Left renal cortex interstitium (tissue), 4 donors: ENCODE data around the gene BCKDK. TPM values are rescaled to one million over a fixed set of nuclear protein-coding genes. Genes with fewer than 3 reads are reported as not detected.
"Not testable (repeated sequence)": the region's sequence is repeated elsewhere in the genome, so short reads cannot be mapped to it uniquely, and the experiment has no call there.

Source experiments
- DNase-seq, 4 donors: peaks; one replicate each; pipeline ENCODE4 v3.0.0-alpha.2; 2013; ENCODE audit warnings: low read depth in 4 of 4, low spot score in 2 of 4, missing footprints in 1 of 4
- polyA plus RNA-seq, 4 donors: library from polyadenylated mRNA; unstranded; fragments of 120-200 nt; gene quantifications; one replicate each; pipeline ENCODE4 v1.2.1, GENCODE V29; 2013; ENCODE audit not compliant: insufficient read length in 4 of 4

BCKDK gene
- polyA plus RNA-seq, 4 donors = 34.5 to 48.8 (median 41.0) TPM

DNA sequence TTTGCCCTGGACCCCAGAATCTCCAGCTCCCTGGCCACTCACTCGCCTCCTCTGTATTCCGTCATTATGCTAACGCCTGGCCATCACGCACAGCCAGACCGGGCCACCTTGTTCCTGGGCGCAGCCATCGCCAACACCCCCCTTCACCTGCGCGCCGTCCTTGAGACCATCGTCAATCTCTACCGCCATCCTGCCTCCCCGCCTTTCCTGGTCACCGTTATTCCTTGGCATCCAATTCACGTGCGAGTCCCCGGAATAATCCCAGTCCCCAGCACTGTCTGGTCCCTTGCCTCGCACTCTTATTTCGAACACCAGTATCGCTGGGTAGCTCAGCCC, 14.1 kb upstream of the BCKDK start:
- DNase-seq = no peak

GRCh38 chr16:31094424-31095120, 13.6 kb upstream of the BCKDK start, which contains the start of gene VKORC1:
Gene VKORC1, minus strand, starts transcription at chr16:31094797. Its CDS starts 68 bp downstream, at chr16:31094729.
- DNase-seq = peak in 3 of 4 donors; percentile 73 to 89 (median 82)

DNA sequence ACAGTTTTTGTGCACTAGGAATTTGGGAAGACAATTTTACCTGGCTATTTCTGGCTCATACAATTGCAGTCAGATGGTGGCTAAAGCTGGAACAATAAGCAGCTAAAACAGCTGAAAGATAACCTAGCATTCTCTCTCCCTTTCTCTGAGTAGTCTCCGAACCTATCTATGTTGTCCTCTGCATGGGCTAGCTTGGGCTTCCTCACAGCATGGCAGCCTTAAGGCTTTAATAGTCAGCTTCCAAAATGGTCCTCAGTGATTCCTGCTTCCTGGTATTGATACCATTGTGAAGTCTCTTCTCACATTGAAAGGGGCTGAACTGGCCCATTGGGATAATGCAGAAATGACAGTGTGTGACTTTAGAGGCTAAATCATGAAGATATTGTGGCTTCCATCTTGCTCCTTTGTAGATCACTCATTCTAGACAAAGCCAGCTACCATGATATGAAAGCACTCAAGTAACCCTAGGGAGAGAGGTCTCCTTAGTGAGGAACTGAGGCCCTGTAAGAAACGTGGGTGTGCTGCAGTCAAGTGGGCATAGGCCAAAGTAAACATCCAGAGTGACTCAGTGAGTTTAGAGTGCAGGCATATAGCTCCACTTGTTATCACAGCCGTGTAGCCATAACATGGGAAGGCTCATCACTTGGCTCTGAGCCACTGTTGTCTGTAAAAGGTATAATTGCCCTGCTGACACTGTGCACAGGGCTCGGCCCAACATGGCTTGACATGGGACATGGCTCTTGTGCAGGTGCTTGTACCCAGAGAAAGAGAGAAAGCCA, 8.1 kb upstream of the BCKDK start:
- no peak for DNase-seq

GRCh38 chr16:31100876-31101641, 7.1 kb upstream of the BCKDK start:
- DNase-seq = not testable (repeated sequence)

DNA sequence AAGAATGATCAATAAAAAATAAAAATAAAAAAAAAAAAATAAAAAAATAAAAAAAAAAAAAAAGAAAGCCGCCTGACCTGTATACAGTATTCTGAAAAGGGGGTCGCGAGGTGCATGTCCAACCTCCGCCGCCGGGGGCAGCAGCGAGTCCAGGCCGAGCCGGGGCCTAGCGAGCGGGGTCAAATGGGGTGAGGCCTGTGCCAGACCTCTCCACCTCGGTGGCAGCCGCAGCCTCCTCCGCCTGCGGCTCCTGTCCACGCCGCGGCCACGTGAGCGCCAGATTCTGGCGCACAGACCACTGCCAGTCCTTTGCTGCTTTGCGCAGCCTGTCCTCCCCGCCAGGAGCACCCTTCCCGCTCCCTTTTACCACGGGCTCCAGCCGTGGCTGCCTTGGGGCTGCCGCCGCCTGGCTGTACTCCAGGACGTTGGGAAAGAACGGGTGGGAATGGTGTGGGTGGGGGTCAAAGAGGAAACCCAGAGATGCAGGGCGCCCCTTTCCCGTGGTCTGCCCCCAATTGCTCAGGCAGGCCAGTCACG, 2.4 kb upstream of the BCKDK start:
- DNase-seq = no peak

- DNase-seq = no peak
These were observed 1.4 kb upstream of the BCKDK start for GRCh38 chr16:31106509-31107464.

- DNase-seq = no peak
These were observed 720 bp upstream of the BCKDK start for GRCh38 chr16:31107465-31107867.

DNA sequence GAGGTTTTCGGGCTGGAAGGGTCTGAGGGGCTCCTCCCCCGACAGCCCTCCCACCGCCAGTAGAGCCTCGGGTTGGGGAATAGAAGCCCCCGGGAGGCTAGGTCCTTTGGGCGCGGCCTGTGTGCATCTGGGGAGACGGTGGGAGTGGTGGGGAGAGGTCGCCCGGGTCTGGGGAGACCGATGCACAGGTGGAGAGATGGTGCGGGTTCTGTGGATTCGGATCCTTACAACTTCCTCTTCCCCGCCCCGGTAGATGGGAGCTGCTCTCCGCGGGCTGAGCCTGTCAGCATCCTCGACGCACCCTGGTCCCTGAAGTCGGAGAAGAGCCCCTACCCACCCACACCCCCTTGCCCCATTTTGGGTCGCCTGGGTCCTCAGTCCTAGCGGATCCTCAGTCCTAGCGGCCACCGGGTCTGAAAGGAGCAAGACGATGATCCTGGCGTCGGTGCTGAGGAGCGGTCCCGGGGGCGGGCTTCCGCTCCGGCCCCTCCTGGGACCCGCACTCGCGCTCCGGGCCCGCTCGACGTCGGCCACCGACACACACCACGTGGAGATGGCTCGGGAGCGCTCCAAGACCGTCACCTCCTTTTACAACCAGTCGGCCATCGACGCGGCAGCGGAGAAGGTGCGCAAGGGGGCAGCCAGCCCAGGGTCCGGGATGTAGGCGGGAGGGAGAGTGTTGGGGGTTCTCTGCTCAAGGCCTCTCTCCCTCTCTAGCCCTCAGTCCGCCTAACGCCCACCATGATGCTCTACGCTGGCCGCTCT, 790 bp downstream of the BCKDK start:
- DNase-seq = no peak

GRCh38 chr16:31109622-31110021, 1.4 kb downstream of the BCKDK start:
- DNase-seq = no peak

GRCh38 chr16:31110106-31111034, 2.2 kb downstream of the BCKDK start:
- no peak for DNase-seq

GRCh38 chr16:31111881-31112466, 3.8 kb downstream of the BCKDK start:
- DNase-seq = no peak

DNA sequence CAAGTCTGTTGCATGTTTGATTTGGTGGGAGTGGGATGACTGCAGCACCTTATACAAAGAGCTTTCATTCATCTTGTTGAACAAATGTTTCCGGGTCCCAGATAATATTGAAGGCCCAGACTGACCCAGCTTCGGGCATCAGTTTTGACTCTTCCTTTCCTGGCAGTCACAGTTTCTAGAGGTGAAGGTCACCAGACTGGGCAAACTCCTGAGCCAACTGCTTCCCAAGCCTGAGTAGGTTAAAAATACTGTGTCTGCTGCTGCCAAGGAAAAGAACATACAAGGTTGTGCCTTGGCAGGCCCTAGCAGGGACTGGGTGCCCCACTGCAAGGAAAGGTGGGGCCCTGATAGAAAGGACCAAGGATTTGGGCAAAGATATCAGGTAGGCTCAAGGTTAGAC, 4.5 kb downstream of the BCKDK start:
- DNase-seq = no peak

GRCh38 chr16:31113121-31114120, 5.2 kb downstream of the BCKDK start:
- DNase-seq = no peak

DNA sequence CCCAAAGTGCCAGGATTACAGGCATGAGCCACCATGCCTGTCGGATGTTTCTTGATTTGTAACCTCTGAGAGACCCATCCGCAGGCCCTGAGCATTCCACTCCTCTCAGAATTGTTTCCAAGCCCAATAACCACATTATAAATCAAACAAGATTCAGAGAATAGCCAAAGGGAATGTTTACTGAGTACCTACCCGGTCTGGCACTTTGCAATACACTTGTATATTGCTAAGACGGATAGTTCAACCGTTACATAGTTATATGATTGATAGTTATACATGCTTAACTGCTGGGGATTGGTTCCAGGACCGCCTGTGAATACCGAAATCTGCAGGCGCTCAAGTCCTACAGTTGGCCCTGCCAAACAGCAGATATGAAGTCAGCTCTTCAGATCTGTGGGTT, 6.3 kb downstream of the BCKDK start:
- no peak for DNase-seq

DNA sequence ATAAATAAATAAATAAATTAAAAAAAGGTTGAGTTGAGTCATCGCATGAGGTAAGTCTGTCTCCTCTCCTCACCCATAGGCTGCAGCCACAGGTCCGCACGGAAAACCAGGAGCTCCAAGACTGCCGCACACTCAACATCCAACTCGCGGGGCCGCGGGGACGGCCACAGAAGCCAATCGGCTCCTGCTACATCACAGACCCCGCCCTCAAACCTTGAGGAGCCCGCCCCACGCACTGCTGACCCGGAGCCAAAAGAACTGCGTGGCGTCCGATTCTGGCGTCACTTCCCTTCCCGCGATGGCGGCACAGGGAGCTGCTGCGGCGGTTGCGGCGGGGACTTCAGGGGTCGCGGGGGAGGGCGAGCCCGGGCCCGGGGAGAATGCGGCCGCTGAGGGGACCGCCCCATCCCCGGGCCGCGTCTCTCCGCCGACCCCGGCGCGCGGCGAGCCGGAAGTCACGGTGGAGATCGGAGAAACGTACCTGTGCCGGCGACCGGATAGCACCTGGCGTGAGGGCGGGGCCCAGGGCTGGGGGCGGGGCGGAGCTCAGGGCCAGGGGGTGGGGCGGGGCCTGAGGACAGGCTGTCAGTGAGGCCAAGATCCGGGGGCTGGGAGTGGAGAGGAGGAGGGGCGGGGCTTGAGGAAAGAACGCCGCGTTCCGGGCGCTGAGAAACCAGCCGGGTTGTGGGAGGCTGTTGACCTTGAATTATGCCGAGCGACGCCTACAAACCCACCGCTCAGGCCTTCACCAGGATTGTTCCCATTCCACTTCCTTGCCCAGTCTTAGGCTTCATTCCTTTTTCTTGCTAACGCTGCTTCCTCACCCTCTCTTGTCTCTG, 9.4 kb downstream of the BCKDK start, which contains the start of gene KAT8:
KAT8 (plus strand) TSS at position 281 of the 839 bp plus-strand sequence; CDS start at position 299, 18 bp downstream.
- DNase-seq = peak; percentile 87 to 98 (median 94)
